ENCODE results near the gene ALOX5. TPM values are rescaled to one million over a fixed set of nuclear protein-coding genes. Genes with fewer than 3 reads are reported as not detected.

ALOX5 gene
- total RNA-seq, 1 donor from 2014 or later: 4.1 TPM

GRCh38 chr10:45444022-45444421 is 70.0 kb downstream of the ALOX5 start:
- ATAC-seq: no peak

GRCh38 chr10:45444976-45445898 is 71.2 kb downstream of the ALOX5 start:
- ATAC-seq: no peak

- ATAC-seq: no peak
Observed at GRCh38 chr10:45446858-45447257, 72.8 kb downstream of the ALOX5 start.

- no peak for ATAC-seq
Observed at GRCh38 chr10:45447416-45447815, 73.4 kb downstream of the ALOX5 start.

- ATAC-seq: no peak
Observed at GRCh38 chr10:45450866-45451265, 76.8 kb downstream of the ALOX5 start.

- no peak for ATAC-seq
Observed at GRCh38 chr10:45451407-45451806, 77.4 kb downstream of the ALOX5 start.

GRCh38 chr10:45452268-45452667 is 78.3 kb downstream of the ALOX5 start:
- ATAC-seq: no peak

- ATAC-seq: no peak
Observed at GRCh38 chr10:45452743-45453452, 78.9 kb downstream of the ALOX5 start.

GRCh38 chr10:45453639-45454255 is 79.7 kb downstream of the ALOX5 start:
- peak; percentile 28 for ATAC-seq

- ATAC-seq: no peak
Observed at GRCh38 chr10:45454262-45454661, 80.2 kb downstream of the ALOX5 start.

GRCh38 chr10:45454859-45455258 is 80.8 kb downstream of the ALOX5 start:
- ATAC-seq: no peak

GRCh38 chr10:45456233-45456632 is 82.2 kb downstream of the ALOX5 start:
- no peak for ATAC-seq

GRCh38 chr10:45456822-45457221 is 82.8 kb downstream of the ALOX5 start:
- ATAC-seq: no peak

GRCh38 chr10:45457487-45457886 is 83.5 kb downstream of the ALOX5 start:
- no peak for ATAC-seq

- no peak for ATAC-seq
Observed at GRCh38 chr10:45460235-45460878, 86.3 kb downstream of the ALOX5 start.

- no peak for ATAC-seq
Observed at GRCh38 chr10:45461034-45461433, 87.0 kb downstream of the ALOX5 start.

GRCh38 chr10:45463244-45464116 is 89.5 kb downstream of the ALOX5 start:
- ATAC-seq: no peak

- ATAC-seq: peak; percentile 88
Observed at GRCh38 chr10:45464958-45465567, 91.0 kb downstream of the ALOX5 start.

GRCh38 chr10:45466784-45467183 is 92.8 kb downstream of the ALOX5 start:
- ATAC-seq: peak; percentile 78

GRCh38 chr10:45468079-45468478 is 94.1 kb downstream of the ALOX5 start:
- ATAC-seq: no peak

Data from esophagus mucosa (tissue), 1 donor.